Pancreas (tissue), 10 donors: Measurements from ENCODE around the gene SRMS. TPM values are rescaled to one million over a fixed set of nuclear protein-coding genes. Genes with fewer than 3 reads are reported as not detected.

ENCODE experiments used
- ATAC-seq, 4 donors: fragments of 200-7000 bp; cut with Tn5 transposase; one replicate each; pipeline versions ENCODE4 v1.8.0 to v1.9.1; 2020; ENCODE audit warnings: mild to moderate bottlenecking in 4 of 4, moderate library complexity in 4 of 4
- DNase-seq, 6 donors: peaks; one replicate each; pipeline ENCODE4 v3.0.0-alpha.2; 2020
- FAIRE-seq: peaks from 2 replicates; lab custom pipeline; 2012; peaks lifted over from hg19 to GRCh38; lab: Jason Lieb, UNC
- H3K27ac ChIP-seq, 4 donors: fragments of 200-600 bp; sonication (generic); 1 replicate in 3 of 4; 2 replicates in 1 of 4; pipeline versions ENCODE4 v1.5.0 to v1.8.0; 2020
- H3K27me3 ChIP-seq, 4 donors: fragments of 200-600 bp; one replicate each; pipeline ENCODE4 v1.8.0; 2021
- H3K36me3 ChIP-seq, 3 donors: fragments of 200-600 bp; sonication (generic) in 1 of 3; one replicate each; pipeline versions ENCODE4 v1.5.0 to v1.8.0; 2020 to 2021
- H3K4me1 ChIP-seq, 3 donors: fragments of 200-600 bp; one replicate each; pipeline ENCODE4 v1.8.0; 2021
- H3K4me3 ChIP-seq, 4 donors: fragments of 200-600 bp; sonication (generic) in 2 of 4; one replicate each; pipeline versions ENCODE4 v1.5.0 to v1.8.0; 2020 to 2021
- H3K9me3 ChIP-seq, 4 donors: fragments of 200-600 bp; one replicate each; pipeline ENCODE4 v1.8.0; 2021
- WGBS, 2 donors: extraction: QIAGEN DNeasy Blood & Tissue Kit; methylation state at CpG; one replicate each; pipeline ENCODE4 v1.1.7; 2013; 5-methylcytosine and 5-hydroxymethylcytosine counted together
- intact Hi-C, 3 donors: fragments of 100-400 bp; cut with DNase I; formaldehyde crosslinking; loops; one replicate each; pipeline versions ENCODE4 v1.11.1 to v1.14.2; 2022
- polyA plus RNA-seq, 2 donors: library from polyadenylated mRNA; stranded (reverse); fragments of 200-250 nt; gene quantifications; one replicate each; pipeline ENCODE4 v1.2.3, GENCODE V29; 2013
- total RNA-seq, 6 donors: library from RNA; stranded (reverse); fragmentation: NEBNext Ultra II Directional in 4 of 6; extraction: Animal tissue kit (Norgen Biotek cat#: 25700) in 4 of 6; gene quantifications; one replicate each; pipeline versions ENCODE4 v1.2.1 to v1.2.4, GENCODE V29; 2021 to 2023
- TF ChIP-seq, protein P1 (sequence below), 4 donors: fragments of 200-600 bp; sonication (generic) in 3 of 4; IDR thresholded peaks; one replicate each; pipeline versions ENCODE4 v1.5.0 to v1.8.0; 2021; ENCODE audit warnings: antibody characterized with exemption in 4 of 4
- donor health status: healthy with polysubstance abuse.
- donor health status: DM: no; HTN: no; CAD: no; lungs with moderate emphysema.
- donor health status: DM: no; HTN: no; CAD: no.
- donor health status: control.
- donor health status: control.
- donor health status: Bipolar disorder and iron deficiency.
- donor health status: DM: yes; HTN: yes; CAD: no.
- donor health status: DM: no; HTN: no; CAD: no.
- donor health status: DM: no; HTN: no; CAD: no.
- donor health status: DM: yes; HTN: yes; CAD: no.

Gene SRMS
- total and polyA plus RNA-seq, 8 donors, result not detected

GRCh38 chr20:63503524-63503923, 44.0 kb downstream of the SRMS start:
- WGBS, 2 donors, result 47% methylated on average over 7 of the region's 7 CpGs
- FAIRE-seq, result no peak
- peak in 1 of 6 donors; percentile 23 for DNase-seq
- Histone ChIP-seq H3K36me3 (no peaks in the 10 kb centered on the region), H3K4me3 (no peak overlapping the region), H3K9me3 (no peaks in the 10 kb centered on the region), H3K27ac (no peak overlapping the region), H3K4me1 (no peaks in the 10 kb centered on the region), H3K27me3 (no peaks in the 10 kb centered on the region)
- TF ChIP-seq, protein P1, sequence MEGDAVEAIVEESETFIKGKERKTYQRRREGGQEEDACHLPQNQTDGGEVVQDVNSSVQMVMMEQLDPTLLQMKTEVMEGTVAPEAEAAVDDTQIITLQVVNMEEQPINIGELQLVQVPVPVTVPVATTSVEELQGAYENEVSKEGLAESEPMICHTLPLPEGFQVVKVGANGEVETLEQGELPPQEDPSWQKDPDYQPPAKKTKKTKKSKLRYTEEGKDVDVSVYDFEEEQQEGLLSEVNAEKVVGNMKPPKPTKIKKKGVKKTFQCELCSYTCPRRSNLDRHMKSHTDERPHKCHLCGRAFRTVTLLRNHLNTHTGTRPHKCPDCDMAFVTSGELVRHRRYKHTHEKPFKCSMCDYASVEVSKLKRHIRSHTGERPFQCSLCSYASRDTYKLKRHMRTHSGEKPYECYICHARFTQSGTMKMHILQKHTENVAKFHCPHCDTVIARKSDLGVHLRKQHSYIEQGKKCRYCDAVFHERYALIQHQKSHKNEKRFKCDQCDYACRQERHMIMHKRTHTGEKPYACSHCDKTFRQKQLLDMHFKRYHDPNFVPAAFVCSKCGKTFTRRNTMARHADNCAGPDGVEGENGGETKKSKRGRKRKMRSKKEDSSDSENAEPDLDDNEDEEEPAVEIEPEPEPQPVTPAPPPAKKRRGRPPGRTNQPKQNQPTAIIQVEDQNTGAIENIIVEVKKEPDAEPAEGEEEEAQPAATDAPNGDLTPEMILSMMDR (IDR thresholded peaks at IDR 0.05), result no peak
- ATAC-seq, result no peak
- intact Hi-C loops, result no loop called here

- FAIRE-seq, result no peak
- intact Hi-C loops, result no loop called here
- Histone ChIP-seq H3K4me1 (no peaks in the 10 kb centered on the region), H3K36me3 (no peaks in the 10 kb centered on the region), H3K9me3 (no peaks in the 10 kb centered on the region), H3K27me3 (no peaks in the 10 kb centered on the region), H3K4me3 (no peak overlapping the region), H3K27ac (no peak overlapping the region)
- TF ChIP-seq, protein P1 (IDR thresholded peaks at IDR 0.05), result no peak
- DNase-seq, result no peak
- WGBS, 2 donors, result 56 to 62% methylated on average over 13 to 15 of the region's 15 CpGs
- ATAC-seq, result peak in 2 of 4 donors; percentile 18 to 28
These were observed 44.8 kb downstream of the SRMS start for GRCh38 chr20:63502671-63503172.

GRCh38 chr20:63501818-63502670, 45.5 kb downstream of the SRMS start:
- ATAC-seq, result peak in 3 of 4 donors; percentile 12 to 58 (median 57)

GRCh38 chr20:63500902-63501817, 46.4 kb downstream of the SRMS start:
- FAIRE-seq (no peak), DNase-seq (no peak), ATAC-seq (no peak)
- H3K27me3 ChIP-seq, result no peaks in the 10 kb centered on the region
- TF ChIP-seq, protein P1 (IDR thresholded peaks at IDR 0.05), result no peak
- H3K27ac ChIP-seq, result no peak overlapping the region
- peaks cover 0 to 3% (median 0%) of the 10 kb centered on the region in 3 donors for H3K4me1 ChIP-seq
- H3K9me3 ChIP-seq, result no peaks in the 10 kb centered on the region
- intact Hi-C loops, result no loop called here
- WGBS, 2 donors, result 75 to 79% methylated on average over 27 of the region's 27 CpGs
- no peaks in the 10 kb centered on the region for H3K36me3 ChIP-seq
- no peak overlapping the region for H3K4me3 ChIP-seq

More at GRCh38 chr20:63501818-63502670, 45.5 kb downstream of the SRMS start:
- Histone ChIP-seq H3K27me3 (no peaks in the 10 kb centered on the region), H3K4me3 (no peak overlapping the region), H3K4me1 (no peaks in the 10 kb centered on the region), H3K27ac (no peak overlapping the region), H3K36me3 (no peaks in the 10 kb centered on the region), H3K9me3 (no peaks in the 10 kb centered on the region)
- intact Hi-C loops, result no loop called here
- DNase-seq (peak in 1 of 6 donors; percentile 62), FAIRE-seq (no peak)
- TF ChIP-seq, protein P1 (IDR thresholded peaks at IDR 0.05), result no peak
- 22 to 24% methylated on average over 25 to 26 of the region's 26 CpGs for WGBS, 2 donors
